K562 (cell line): ENCODE data around the gene RPUSD1. TPM values are rescaled to one million over a fixed set of nuclear protein-coding genes. Genes with fewer than 3 reads are reported as not detected.

Experiments
- ATAC-seq: fragments of 200-7000 bp; cut with Tn5 transposase; 3 replicates; pipeline ENCODE4 v1.9.1; 2020; ENCODE audit warnings: moderate library complexity
- BruUV-seq: library from RNA; stranded (reverse); fragments of 400-500 nt; replicated peaks from 2 replicates; lab custom pipeline; 2021; lab: Mats Ljungman, UMichigan
- CTCF ChIA-PET: fragments of 300-600 bp; formaldehyde crosslinking; extraction: SDS; loops from one replicate; lab custom pipeline; 2021; ENCODE audit warnings: low intra/inter-chr PET ratio; lab: Yijun Ruan, JAX
- POLR2A ChIA-PET: fragments of 300-600, 350-650 bp; sonication (Branson Sonifier 250); formaldehyde crosslinking; extraction: SDS; loops from one replicate; lab custom pipeline; 2021; ENCODE audit warnings: antibody characterized with exemption, inconsistent platforms; lab: Yijun Ruan, JAX
- DNase-seq, 4 experiments: peaks; one replicate each; pipeline versions ENCODE4 v3.0.0 to v3.0.0-alpha.2; 2011 to 2018; ENCODE audit warnings: low spot score in 3 of 4, mixed read lengths in 3 of 4; ENCODE audit errors: extremely low read depth in 1 of 4
- FAIRE-seq: peaks from 2 replicates; lab custom pipeline; 2011; peaks lifted over from hg19 to GRCh38; lab: Jason Lieb, UNC
- H2AFZ ChIP-seq: 2 replicates; pipeline ENCODE4 v1.6.0; 2011; ENCODE audit warnings: low read depth, low read length, control low read depth, inconsistent platforms
- H3K27ac ChIP-seq: fragments of 200-600 bp; 3 replicates; pipeline ENCODE4 v1.8.0; 2011; ENCODE audit warnings: low read depth, mild to moderate bottlenecking, control low read depth, inconsistent platforms, low read length, moderate library complexity, mixed read lengths; ENCODE audit errors: extremely low read depth
- H3K27me3 ChIP-seq, 2 experiments: fragments of 300-600 bp in 1 of 2; 2 replicates in 1 of 2; 3 replicates in 1 of 2; pipeline versions ENCODE4 v1.6.0 to v1.8.0; 2011; ENCODE audit warnings: inconsistent platforms in 2 of 2, low read length in 2 of 2, mild to moderate bottlenecking in 1 of 2, mixed read lengths in 1 of 2, moderate library complexity in 1 of 2; ENCODE audit not compliant: control insufficient read depth in 2 of 2, insufficient read depth in 2 of 2
- H3K36me3 ChIP-seq: fragments of 300-600 bp; 3 replicates; pipeline ENCODE4 v1.8.0; 2011; ENCODE audit warnings: mild to moderate bottlenecking, low read length, inconsistent platforms; ENCODE audit not compliant: control insufficient read depth, insufficient read depth
- H3K4me1 ChIP-seq, 2 experiments: fragments of 200-600 bp in 1 of 2; replicated peaks in 1 of 2; 2 replicates in 1 of 2; 3 replicates in 1 of 2; pipeline versions ENCODE4 v1.5.1 to v1.8.0; 2011; ENCODE audit warnings: inconsistent platforms in 2 of 2, low read length in 2 of 2, mild to moderate bottlenecking in 1 of 2, mixed read lengths in 1 of 2, moderate library complexity in 1 of 2; ENCODE audit not compliant: control insufficient read depth in 2 of 2, insufficient read depth in 2 of 2
- H3K4me2 ChIP-seq: 2 replicates; pipeline ENCODE4 v1.6.1; 2011; ENCODE audit warnings: low read length, control low read depth, inconsistent platforms, mixed read lengths; ENCODE audit not compliant: insufficient read depth
- H3K4me3 ChIP-seq: fragments of 200-600 bp; sonication (generic), shearing (Covaris generic); 2 replicates; pipeline ENCODE4 v1.5.1; 2016; ENCODE audit warnings: control low read depth, inconsistent platforms
- H3K79me2 ChIP-seq: fragments of 200-600 bp; 3 replicates; pipeline ENCODE4 v1.8.0; 2011; ENCODE audit warnings: low read length, inconsistent platforms; ENCODE audit not compliant: control insufficient read depth, insufficient read depth
- H3K9ac ChIP-seq, 2 experiments: 2 replicates each; pipeline versions ENCODE4 v1.6.0 to v1.6.1; 2011; ENCODE audit warnings: low read depth in 2 of 2, low read length in 2 of 2, control low read depth in 1 of 2, inconsistent platforms in 1 of 2, mild to moderate bottlenecking in 1 of 2, mixed read lengths in 1 of 2; ENCODE audit not compliant: insufficient read depth in 1 of 2
- H3K9me1 ChIP-seq: one replicate; pipeline ENCODE4 v1.6.0; 2011; ENCODE audit warnings: inconsistent platforms, mild to moderate bottlenecking, low read length, moderate library complexity; ENCODE audit not compliant: control insufficient read depth, insufficient read depth
- H3K9me3 ChIP-seq: replicated peaks from 2 replicates; pipeline ENCODE4 v1.5.1; 2011; ENCODE audit warnings: low read depth, low read length, inconsistent platforms; ENCODE audit not compliant: control insufficient read depth, insufficient read depth
- H4K20me1 ChIP-seq: replicated peaks from 2 replicates; pipeline ENCODE4 v1.6.1; 2011; ENCODE audit warnings: low read length, inconsistent platforms, mixed read lengths; ENCODE audit not compliant: control insufficient read depth, insufficient read depth
- BMI1 ChIP-seq: fragments of 150-350 bp; IDR thresholded peaks from 2 replicates; pipeline ENCODE4 v1.6.1; 2014; ENCODE audit warnings: low read length
- EGR1 ChIP-seq: fragments of 450-650 bp; conservative IDR thresholded peaks from 2 replicates; pipeline ENCODE4 v1.6.1; 2017; ENCODE audit warnings: mild to moderate bottlenecking
- GATAD2B ChIP-seq: fragments of 450-650 bp; IDR thresholded peaks from 2 replicates; pipeline ENCODE4 v1.6.1; 2017; ENCODE audit warnings: mild to moderate bottlenecking, borderline replicate concordance
- KDM2B ChIP-seq: fragments of 250-450 bp; sonication (Bioruptor Pico); IDR thresholded peaks from 2 replicates; pipeline ENCODE4 v1.8.0; 2021; ENCODE audit warnings: mild to moderate bottlenecking, moderate library complexity
- L3MBTL2 ChIP-seq: fragments of 450-650 bp; IDR thresholded peaks from 2 replicates; pipeline ENCODE4 v1.6.1; 2016; ENCODE audit warnings: mild to moderate bottlenecking, moderate library complexity
- PCBP2 ChIP-seq: fragments of 200-400 bp; formaldehyde crosslinking; IDR thresholded peaks from 2 replicates; pipeline ENCODE4 v1.6.1; 2018; ENCODE audit warnings: low read length, low read depth, mild to moderate bottlenecking, moderate library complexity; ENCODE audit not compliant: poor library complexity, severe bottlenecking
- RREB1 ChIP-seq: fragments of 250-450 bp; sonication (Bioruptor Pico); IDR thresholded peaks from 2 replicates; pipeline ENCODE4 v1.4.0; 2020
- SRSF1 ChIP-seq: fragments of 200-400 bp; formaldehyde crosslinking; IDR thresholded peaks from 2 replicates; pipeline ENCODE4 v1.6.1; 2017; ENCODE audit warnings: mild to moderate bottlenecking, low read depth, low read length, moderate library complexity
- XRCC4 ChIP-seq: IDR thresholded peaks from one replicate; pipeline ENCODE4 v1.6.1; 2011; ENCODE audit not compliant: insufficient read depth, insufficient read length; ENCODE audit errors: extremely low read depth
- WGBS: fragments of 100-300 bp; shearing (Covaris generic); methylation state at CpG from one replicate; pipeline ENCODE4 v1.1.6; 2016; ENCODE audit warnings: low coverage, mixed read lengths; ENCODE audit not compliant: insufficient coverage; ENCODE audit errors: missing lambda C conversion rate; 5-methylcytosine and 5-hydroxymethylcytosine counted together
- in situ Hi-C: fragments of 300-500 bp; cut with MboI; formaldehyde crosslinking; loops from 4 replicates; pipeline ENCODE4 v1.15.0; 2018; ENCODE audit warnings: inconsistent platforms, mixed read lengths
- intact Hi-C: fragments of 100-400 bp; cut with micrococcal nuclease; formaldehyde crosslinking; loops from 2 replicates; pipeline ENCODE4 v1.14.2; 2022
- polyA plus RNA-seq, 8 experiments: library from polyadenylated mRNA; depleted of rRNA in 4 of 8; stranded (reverse) in 5 of 8; unstranded in 3 of 8; fragments of >200 nt; fragmentation: Nextera tagmentation in 2 of 8; fragmentation: Illumina TruSeq in 1 of 8; extraction: Ambion mirVana in 2 of 8; extraction: Trizol in 1 of 8; gene quantifications; 2 replicates each; pipeline versions ENCODE4 v1.2.1 to v1.2.3, GENCODE V29; 2011 to 2014; ENCODE audit warnings: inconsistent platforms in 1 of 8, missing spikeins in 1 of 8
- total RNA-seq, 7 experiments: library from RNA; depleted of rRNA in 6 of 7; stranded (reverse); fragments of >200 nt in 6 of 7; fragmentation: Illumina TruSeq in 2 of 7; extraction: Trizol in 2 of 7; gene quantifications; 2 replicates each; pipeline versions ENCODE4 v1.2.1 to v1.2.3, GENCODE V29; 2011 to 2021; ENCODE audit warnings: low replicate concordance in 1 of 7

RPUSD1 gene
- total and polyA plus RNA-seq, 9 of the 15 experiments (the other 6 are each of a cell fraction or from before 2014, with no cell fraction given), result 0.45 to 56.6 (median 12.0) TPM

GRCh38 chr16:760545-761343 lies 27.4 kb downstream of the RPUSD1 start, which contains the start of gene MSLN:
MSLN (plus strand) TSS chr16:760734; CDS start chr16:762681, 1,947 bp downstream.
- H3K27me3 ChIP-seq, result peaks cover 0 to 6% of the 10 kb centered on the region in 2 experiments; a peak in 1 of 5 replicates
- H3K79me2 ChIP-seq, result no peaks in the 10 kb centered on the region
- no peak for FAIRE-seq
- no TSS peak for BruUV-seq
- no peak for DNase-seq
- no peak within 1 kb of the TSS for H3K4me3 ChIP-seq
- H3K9me1 ChIP-seq, result no peaks in the 10 kb centered on the region
- no peak within 1 kb of the TSS for H3K27ac ChIP-seq
- peaks cover 2 to 63% of the 10 kb centered on the region in 2 experiments; a peak in 4 of 5 replicates for H3K4me1 ChIP-seq
- 46% methylated on average over 30 of the region's 37 CpGs for WGBS
- ATAC-seq, result no peak
- H3K9me3 ChIP-seq, result no peaks in the 10 kb centered on the region
- no peaks in the 10 kb centered on the region for H3K36me3 ChIP-seq
- H4K20me1 ChIP-seq, result no peaks in the 10 kb centered on the region
- ChIA-PET CTCF (no interaction called here), POLR2A (interaction anchor here (0.6 to 2.1 kb wide), 6 partner anchors 10 to 463 kb away, joined by 3 to 4 read pairs (median 3); no protein-coding TSS in a partner anchor)
- peak within 1 kb of the TSS in 1 of 2 experiments; percentile 81; a peak in 2 of 4 replicates for H3K9ac ChIP-seq
- H3K4me2 ChIP-seq, result no peak within 1 kb of the TSS
- intact Hi-C loops, result no loop called here
- in situ Hi-C loops, result no loop called here
- H2AFZ ChIP-seq, result no peak within 1 kb of the TSS
- TF ChIP-seq L3MBTL2 (no peak), PCBP2 (no peak), EGR1 (0 out of 2 replicates have a peak, but pooled peaks have one; percentile 7)

GRCh38 chr16:760065-760464 lies 28.1 kb downstream of the RPUSD1 start:
- BruUV-seq, result no TSS peak
- CTCF ChIA-PET, result no interaction called here
- in situ Hi-C loops, result no loop called here
- no peak for TF ChIP-seq GATAD2B
- no peak for TF ChIP-seq XRCC4
- TF ChIP-seq BMI1, result no peak
- no peak for TF ChIP-seq SRSF1
- TF ChIP-seq RREB1 (CRISPR knock-in tag), result no peak
- TF ChIP-seq KDM2B (CRISPR knock-in tag), result no peak

More at GRCh38 chr16:760065-760464, 28.1 kb downstream of the RPUSD1 start:
- H4K20me1 ChIP-seq, result no peaks in the 10 kb centered on the region
- H3K27me3 ChIP-seq, result no peaks in the 10 kb centered on the region
- no peaks in the 10 kb centered on the region for H3K79me2 ChIP-seq
- no peak overlapping the region for H2AFZ ChIP-seq
- no peak overlapping the region for H3K4me2 ChIP-seq
- no peak overlapping the region for H3K4me3 ChIP-seq
- DNase-seq, result no peak
- peak overlapping the region in 1 of 2 experiments; percentile 81; a peak in 2 of 4 replicates for H3K9ac ChIP-seq
- peaks cover 2 to 57% of the 10 kb centered on the region in 2 experiments; a peak in 4 of 5 replicates for H3K4me1 ChIP-seq
- no peaks in the 10 kb centered on the region for H3K36me3 ChIP-seq
- no peaks in the 10 kb centered on the region for H3K9me3 ChIP-seq
- WGBS, result 60% methylated on average over 12 of the region's 15 CpGs
- POLR2A ChIA-PET, result interaction anchor here (1.0 to 2.1 kb wide), 3 partner anchors 9 to 30 kb away, joined by 3 to 4 read pairs (median 4); no protein-coding TSS in a partner anchor
- no peak overlapping the region for H3K27ac ChIP-seq
- no peak for FAIRE-seq
- ATAC-seq, result no peak
- intact Hi-C loops, result no loop called here
- no peaks in the 10 kb centered on the region for H3K9me1 ChIP-seq
